ENCODE measurements around the gene LRIG2. TPM values are rescaled to one million over a fixed set of nuclear protein-coding genes. Genes with fewer than 3 reads are reported as not detected.

Gene LRIG2
- total and polyA plus RNA-seq, 2 of the 4 experiments (the other 2 are of a cell fraction), result 4.3 to 9.0 TPM

GRCh38 chr1:113103977-113104376, 31.0 kb downstream of the LRIG2 start:
- H3K36me3 ChIP-seq (ENCODE audit: control insufficient read depth, insufficient read depth, low read length), result peaks cover 36% of the 10 kb centered on the region
- intact Hi-C loops (cut with micrococcal nuclease), result no loop called here

More at GRCh38 chr1:113103977-113104376, 31.0 kb downstream of the LRIG2 start:
- ChIA-PET CTCF (no interaction called here), POLR2A (ENCODE audit: unreplicated experiment) (no interaction called here)
- no peak for DNase-seq
- ATAC-seq (ENCODE audit: low read depth), result no peak
- H3K79me1 ChIP-seq (ENCODE audit: low read depth in 1 of 2, low read length in 2 of 2), result peaks cover 5 to 7% of the 10 kb centered on the region in 2 experiments; a peak in 3 of 4 replicates
- 0 out of 2 replicates have a peak, but pooled peaks cover 7% of the 10 kb centered on the region for H3K9me1 ChIP-seq (ENCODE audit: insufficient read depth, low read length)
- H4K20me1 ChIP-seq (ENCODE audit: insufficient read depth, low read length), result no peaks in the 10 kb centered on the region
- H2BK15ac ChIP-seq (ENCODE audit: low read depth, low read length), result no peak overlapping the region
- no peak overlapping the region for H2AFZ ChIP-seq (replicated peaks; ENCODE audit: low read length, poor library complexity)
- no peak overlapping the region for H3K4me3 ChIP-seq (ENCODE audit: insufficient read depth, low read depth, low read length)
- H3K27me3 ChIP-seq (ENCODE audit: control insufficient read depth, insufficient read depth, low read length), result no peaks in the 10 kb centered on the region
- H4K5ac ChIP-seq (ENCODE audit: low read depth, low read length), result no peak overlapping the region
- no peak overlapping the region for H3K23ac ChIP-seq (ENCODE audit: low read depth, low read length)
- H3K4me1 ChIP-seq (ENCODE audit: control insufficient read depth, insufficient read depth, low read length), result no peaks in the 10 kb centered on the region
- H2AK5ac ChIP-seq (ENCODE audit: low read depth, low read length), result no peak overlapping the region
- no peak overlapping the region for H2BK5ac ChIP-seq (ENCODE audit: low read depth, low read length, poor library complexity, severe bottlenecking)
- H3K4ac ChIP-seq (ENCODE audit: low read depth, low read length), result no peak overlapping the region
- no TSS peak for BruUV-seq (replicated peaks)
- no peak overlapping the region for H2BK120ac ChIP-seq (ENCODE audit: low read depth, low read length)
- in situ Hi-C loops (cut with MboI; ENCODE audit: low sequenced_read_pairs) (no loop called here), dilution Hi-C loops (cut with HindIII; ENCODE audit: low sequenced_read_pairs, unreplicated experiment) (no loop called here)
- no peak overlapping the region for H2AK9ac ChIP-seq (replicated peaks; ENCODE audit: low read depth, low read length, poor library complexity)
- no peak overlapping the region for H3K56ac ChIP-seq (ENCODE audit: extremely low read depth, insufficient read depth, low read length)
- H3K14ac ChIP-seq (replicated peaks; ENCODE audit: low read depth, low read length), result no peak overlapping the region
- H3K18ac ChIP-seq (ENCODE audit: low read depth, low read length), result no peak overlapping the region
- H4K91ac ChIP-seq (ENCODE audit: insufficient read depth, low read depth, low read length), result no peak overlapping the region
- no peak overlapping the region for H4K8ac ChIP-seq (ENCODE audit: low read depth in 2 of 2, low read length in 2 of 2)
- no peak overlapping the region for H3K9ac ChIP-seq (ENCODE audit: low read depth, low read length)
- H2BK20ac ChIP-seq (ENCODE audit: low read depth, low read length), result no peak overlapping the region
- no peak overlapping the region for H3K27ac ChIP-seq (ENCODE audit: insufficient read depth, low read length)
- TF ChIP-seq BHLHE40 (IDR thresholded peaks at IDR 0.05; ENCODE audit: low read depth, low read length) (no peak), POLR2A (IDR thresholded peaks at IDR 0.05; ENCODE audit: low read depth, low read length) (no peak), RAD21 (IDR thresholded peaks at IDR 0.05; ENCODE audit: low read length) (no peak), USF2 (IDR thresholded peaks at IDR 0.05; ENCODE audit: low read depth, low read length) (no peak), CHD1 (IDR thresholded peaks at IDR 0.05; ENCODE audit: low read depth, low read length) (no peak), CEBPB (IDR thresholded peaks at IDR 0.05; ENCODE audit: low read depth, low read length) (no peak), MXI1 (IDR thresholded peaks at IDR 0.05; ENCODE audit: borderline replicate concordance, low read depth, low read length) (no peak), RFX5 (IDR thresholded peaks at IDR 0.05; ENCODE audit: low read depth, low read length) (no peak), ELK1 (IDR thresholded peaks at IDR 0.05; ENCODE audit: borderline replicate concordance, low read depth, low read length) (no peak), FOS (IDR thresholded peaks at IDR 0.05; ENCODE audit: low read depth, low read length) (no peak), CTCF (conservative IDR thresholded peaks at IDR 0.05; ENCODE audit: low read depth, low read length) (no peak), RCOR1 (IDR thresholded peaks at IDR 0.05; ENCODE audit: insufficient replicate concordance, low read length) (no peak), MAFK (IDR thresholded peaks at IDR 0.05; ENCODE audit: low read depth, low read length) (no peak), MAZ (IDR thresholded peaks at IDR 0.05; ENCODE audit: borderline replicate concordance, low read depth, low read length) (no peak), NFE2L2 (IDR thresholded peaks at IDR 0.05; ENCODE audit: low read depth, low read length) (no peak), SMC3 (IDR thresholded peaks at IDR 0.05; ENCODE audit: low read depth, low read length) (no peak)
- H3K9me3 ChIP-seq (ENCODE audit: control insufficient read depth, insufficient read depth, low read length), result no peaks in the 10 kb centered on the region
- no peak overlapping the region for H3K4me2 ChIP-seq (ENCODE audit: low read depth, low read length)

Data from IMR-90 (cell line).